Gastrocnemius medialis (tissue), 4 donors: ENCODE data around the gene DPEP1.

ENCODE experiments used
- POLR2A ChIP-seq, 2 donors: fragments of 450-650 bp; IDR thresholded peaks; one replicate each; pipeline ENCODE4 v1.6.1; 2017; ENCODE audit warnings: antibody characterized with exemption in 2 of 2, mild to moderate bottlenecking in 2 of 2, moderate library complexity in 2 of 2
- TF ChIP-seq, protein P1 (sequence below), 5 experiments: fragments of 450-650 bp in 3 of 5; fragments of 200-600 bp in 2 of 5; sonication (generic) in 2 of 5; IDR thresholded peaks in 4 of 5; conservative IDR thresholded peaks in 1 of 5; 1 replicate in 4 of 5; 2 replicates in 1 of 5; pipeline ENCODE4 v1.5.1; 2016 to 2019; ENCODE audit warnings: antibody characterized with exemption in 5 of 5, mild to moderate bottlenecking in 3 of 5, moderate library complexity in 3 of 5

GRCh38 chr16:89596957-89597649, 16.3 kb upstream of the DPEP1 start:
- no peak for TF ChIP-seq POLR2A (IDR thresholded peaks at IDR 0.05)
- TF ChIP-seq, protein P1, sequence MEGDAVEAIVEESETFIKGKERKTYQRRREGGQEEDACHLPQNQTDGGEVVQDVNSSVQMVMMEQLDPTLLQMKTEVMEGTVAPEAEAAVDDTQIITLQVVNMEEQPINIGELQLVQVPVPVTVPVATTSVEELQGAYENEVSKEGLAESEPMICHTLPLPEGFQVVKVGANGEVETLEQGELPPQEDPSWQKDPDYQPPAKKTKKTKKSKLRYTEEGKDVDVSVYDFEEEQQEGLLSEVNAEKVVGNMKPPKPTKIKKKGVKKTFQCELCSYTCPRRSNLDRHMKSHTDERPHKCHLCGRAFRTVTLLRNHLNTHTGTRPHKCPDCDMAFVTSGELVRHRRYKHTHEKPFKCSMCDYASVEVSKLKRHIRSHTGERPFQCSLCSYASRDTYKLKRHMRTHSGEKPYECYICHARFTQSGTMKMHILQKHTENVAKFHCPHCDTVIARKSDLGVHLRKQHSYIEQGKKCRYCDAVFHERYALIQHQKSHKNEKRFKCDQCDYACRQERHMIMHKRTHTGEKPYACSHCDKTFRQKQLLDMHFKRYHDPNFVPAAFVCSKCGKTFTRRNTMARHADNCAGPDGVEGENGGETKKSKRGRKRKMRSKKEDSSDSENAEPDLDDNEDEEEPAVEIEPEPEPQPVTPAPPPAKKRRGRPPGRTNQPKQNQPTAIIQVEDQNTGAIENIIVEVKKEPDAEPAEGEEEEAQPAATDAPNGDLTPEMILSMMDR (IDR thresholded peaks at IDR 0.05 in 4 of 5, conservative IDR thresholded peaks at IDR 0.05 in 1 of 5), result no peak
